ENCODE data around the gene TOM1L2.

DNA sequence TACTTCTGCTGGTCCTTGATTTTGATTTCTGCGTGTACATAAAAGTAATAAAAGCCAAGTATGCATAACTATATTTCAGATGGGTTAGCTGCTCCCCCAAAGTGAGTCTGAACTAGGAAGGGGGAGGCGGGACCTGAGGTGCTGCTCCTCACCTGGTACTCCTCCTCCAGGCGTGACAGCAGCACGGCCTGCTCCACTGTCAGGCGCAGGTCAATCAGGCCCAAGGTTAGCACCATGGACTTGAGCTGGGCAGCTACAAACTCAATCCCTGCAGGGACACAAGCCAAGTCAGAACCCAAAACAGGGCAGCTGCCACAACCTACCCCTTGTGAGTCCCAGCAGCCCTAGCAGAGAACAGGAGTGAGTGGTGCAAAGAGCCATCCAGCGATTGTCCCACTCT lies 48.8 kb upstream of the TOM1L2 start:
- no peak for TF ChIP-seq EZH2phosphoT487 (IDR thresholded peaks at IDR 0.05; ENCODE audit: low read length)
- TF ChIP-seq, protein P1, sequence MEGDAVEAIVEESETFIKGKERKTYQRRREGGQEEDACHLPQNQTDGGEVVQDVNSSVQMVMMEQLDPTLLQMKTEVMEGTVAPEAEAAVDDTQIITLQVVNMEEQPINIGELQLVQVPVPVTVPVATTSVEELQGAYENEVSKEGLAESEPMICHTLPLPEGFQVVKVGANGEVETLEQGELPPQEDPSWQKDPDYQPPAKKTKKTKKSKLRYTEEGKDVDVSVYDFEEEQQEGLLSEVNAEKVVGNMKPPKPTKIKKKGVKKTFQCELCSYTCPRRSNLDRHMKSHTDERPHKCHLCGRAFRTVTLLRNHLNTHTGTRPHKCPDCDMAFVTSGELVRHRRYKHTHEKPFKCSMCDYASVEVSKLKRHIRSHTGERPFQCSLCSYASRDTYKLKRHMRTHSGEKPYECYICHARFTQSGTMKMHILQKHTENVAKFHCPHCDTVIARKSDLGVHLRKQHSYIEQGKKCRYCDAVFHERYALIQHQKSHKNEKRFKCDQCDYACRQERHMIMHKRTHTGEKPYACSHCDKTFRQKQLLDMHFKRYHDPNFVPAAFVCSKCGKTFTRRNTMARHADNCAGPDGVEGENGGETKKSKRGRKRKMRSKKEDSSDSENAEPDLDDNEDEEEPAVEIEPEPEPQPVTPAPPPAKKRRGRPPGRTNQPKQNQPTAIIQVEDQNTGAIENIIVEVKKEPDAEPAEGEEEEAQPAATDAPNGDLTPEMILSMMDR (IDR thresholded peaks at IDR 0.05; ENCODE audit: low read length) = no peak

Measured in MM.1S (cell line).